Limb (tissue), 2 donors: ENCODE results near the gene ACOX3.
"Not testable (repeated sequence)": the region's sequence is repeated elsewhere in the genome, so short reads cannot be mapped to it uniquely, and the experiment has no call there.

Experiments used
- DNase-seq, 2 donors: peaks; one replicate each; pipeline ENCODE4 v3.0.0-alpha.2; 2016; ENCODE audit errors: extremely low spot score in 2 of 2

Gene ACOX3

DNA sequence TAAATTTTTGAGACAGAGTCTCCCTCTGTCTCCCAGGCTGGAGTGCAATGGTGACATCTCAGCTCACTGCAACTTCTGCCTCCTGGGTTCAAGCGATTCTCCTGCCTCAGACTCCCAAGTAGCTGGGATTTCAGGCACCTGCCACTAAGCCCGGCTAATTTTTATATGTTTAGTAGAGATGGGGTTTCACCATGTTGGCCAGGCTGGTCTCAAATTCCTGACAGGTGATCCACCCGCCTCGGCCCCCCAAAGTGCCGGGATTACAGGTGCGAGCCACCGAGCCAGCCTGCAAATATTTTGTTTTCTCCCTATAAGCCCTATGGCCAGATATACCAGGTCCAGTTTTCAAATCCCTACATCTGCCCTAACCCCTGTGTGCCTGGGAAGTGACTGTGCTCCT, 99.2 kb downstream of the ACOX3 start:
- not testable (repeated sequence) for DNase-seq

DNA sequence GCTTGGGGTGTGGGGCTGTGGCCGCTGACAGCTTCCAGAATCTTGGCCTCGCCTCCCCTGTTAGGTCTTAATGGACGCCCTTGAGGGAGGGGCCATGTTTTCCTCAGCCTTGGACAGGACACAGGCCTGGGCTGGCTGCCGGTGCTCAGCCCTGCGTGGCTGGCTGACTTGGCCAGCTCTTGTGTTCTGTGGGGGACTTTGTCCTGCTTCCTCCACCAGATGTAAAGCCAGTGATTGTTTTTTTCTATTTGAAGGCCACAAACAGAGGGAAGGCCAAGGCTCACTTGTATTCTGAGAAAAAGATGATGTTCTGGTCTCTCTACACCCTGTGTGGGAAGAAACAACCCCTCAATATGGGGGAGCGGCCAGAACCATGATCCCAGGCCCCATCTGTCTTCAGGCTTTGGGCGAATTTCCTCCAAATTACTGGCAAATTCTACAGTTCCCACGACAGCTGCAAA, 99.7 kb downstream of the ACOX3 start:
- peak; percentile 60 to 82 for DNase-seq

DNA sequence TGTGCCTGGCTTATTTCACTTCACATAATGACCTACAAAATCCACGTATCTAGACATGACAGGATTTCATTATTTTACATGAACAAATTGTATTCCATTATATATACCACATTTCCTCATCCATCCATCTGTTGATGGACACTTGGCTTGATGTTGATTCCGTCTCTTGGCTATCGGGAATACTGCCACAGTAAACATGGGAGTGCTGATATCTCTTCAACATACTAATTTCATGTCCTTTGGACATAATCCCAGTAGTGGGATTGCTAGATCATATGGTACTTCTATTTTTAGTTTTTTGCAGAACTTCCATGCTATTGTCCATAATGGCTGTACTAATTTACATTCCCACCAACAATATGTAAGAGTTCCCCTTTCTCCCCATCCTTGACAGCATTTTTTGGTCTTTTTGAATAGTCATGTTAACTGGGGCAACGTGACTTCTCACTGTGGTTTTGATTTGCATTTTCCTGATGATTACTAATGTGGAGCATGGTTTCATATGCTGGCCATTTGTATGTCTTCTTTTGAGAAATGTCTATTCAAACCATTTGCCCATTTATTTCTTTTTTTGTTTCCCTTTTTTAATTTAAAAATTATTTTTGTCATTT, 102.1 kb downstream of the ACOX3 start:
- no peak for DNase-seq

DNA sequence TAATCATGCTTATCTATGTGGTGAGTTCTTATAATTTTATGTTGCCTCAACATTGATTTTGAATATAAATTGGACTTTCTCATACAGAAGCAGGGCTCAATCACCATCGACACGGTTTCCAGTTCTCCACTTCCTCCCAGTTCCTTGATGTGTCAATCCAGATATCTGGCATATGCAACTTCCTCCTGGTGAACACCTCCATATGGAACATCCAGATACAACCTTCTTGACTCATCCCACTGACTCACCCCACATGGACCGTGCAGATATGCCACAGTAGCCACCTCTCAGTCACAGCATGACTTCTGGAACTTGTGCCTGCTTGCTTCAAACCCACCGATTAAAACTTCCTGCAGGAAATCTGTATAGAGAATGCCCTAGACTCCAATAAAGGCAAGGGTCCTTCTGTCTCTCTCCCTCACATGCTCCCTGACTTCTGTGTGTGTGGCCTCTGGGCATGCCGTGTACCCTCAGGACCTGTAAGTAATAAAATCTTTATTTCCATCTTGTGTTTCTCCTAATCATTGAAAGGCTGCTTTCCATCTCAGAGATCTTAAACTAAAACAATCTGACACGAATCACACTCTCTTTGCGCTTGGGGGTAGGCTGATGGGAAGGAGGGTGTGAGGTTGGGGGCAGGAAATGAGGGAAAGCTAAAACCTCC, 104.0 kb downstream of the ACOX3 start:
- no peak for DNase-seq

DNA sequence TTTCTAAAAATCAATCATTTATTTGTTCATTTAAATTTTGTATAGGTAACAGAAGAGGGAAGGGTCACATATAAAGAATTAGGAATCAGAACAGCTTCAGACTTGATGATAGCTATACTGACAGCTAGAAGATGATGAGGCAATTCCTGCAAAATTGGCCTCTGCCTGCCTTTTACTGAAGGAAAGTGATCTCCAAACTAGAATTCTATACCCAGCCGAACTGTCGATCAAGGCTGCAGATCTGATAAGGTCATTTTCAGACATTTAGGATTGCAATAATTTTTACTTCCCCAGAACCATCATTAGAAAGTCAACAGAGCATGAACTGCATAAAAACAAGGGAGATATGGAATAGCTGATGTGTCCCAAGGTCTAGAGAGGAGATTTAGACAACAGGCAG, 104.7 kb downstream of the ACOX3 start:
- no peak for DNase-seq

DNA sequence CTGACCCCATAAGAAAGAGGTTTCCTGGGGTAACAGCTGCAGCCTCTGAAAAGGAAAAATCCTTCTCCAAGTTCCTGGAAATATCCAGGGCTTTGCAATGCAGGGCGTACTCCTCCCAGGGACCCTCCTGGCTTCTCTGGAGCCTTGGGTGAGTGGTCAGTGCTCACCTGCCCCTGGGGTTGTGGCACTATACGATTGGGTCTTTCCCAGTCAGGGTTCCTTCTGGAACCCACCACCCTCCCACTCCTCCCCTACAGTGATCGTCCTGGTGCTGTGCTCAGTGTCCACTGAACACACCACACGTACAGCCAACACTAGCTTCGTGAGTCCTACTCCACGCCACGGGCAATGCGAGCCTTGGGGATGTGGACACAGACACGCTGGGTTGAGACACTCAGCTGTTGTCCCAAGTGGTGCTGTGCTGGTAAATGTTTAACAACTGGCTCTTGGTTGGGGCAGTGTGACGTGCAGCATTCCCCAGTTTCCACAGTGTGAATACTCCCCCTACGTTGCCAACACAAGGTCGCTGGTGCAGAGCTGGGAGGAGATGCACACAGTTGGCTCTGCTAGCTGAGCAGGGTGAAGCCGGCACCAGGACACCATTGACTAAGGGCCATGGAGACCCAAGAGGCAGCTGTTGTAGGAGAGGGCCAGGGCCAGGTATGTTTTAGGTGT, 105.6 kb downstream of the ACOX3 start:
- DNase-seq = peak in 1 of 2 donors; percentile 9

DNA sequence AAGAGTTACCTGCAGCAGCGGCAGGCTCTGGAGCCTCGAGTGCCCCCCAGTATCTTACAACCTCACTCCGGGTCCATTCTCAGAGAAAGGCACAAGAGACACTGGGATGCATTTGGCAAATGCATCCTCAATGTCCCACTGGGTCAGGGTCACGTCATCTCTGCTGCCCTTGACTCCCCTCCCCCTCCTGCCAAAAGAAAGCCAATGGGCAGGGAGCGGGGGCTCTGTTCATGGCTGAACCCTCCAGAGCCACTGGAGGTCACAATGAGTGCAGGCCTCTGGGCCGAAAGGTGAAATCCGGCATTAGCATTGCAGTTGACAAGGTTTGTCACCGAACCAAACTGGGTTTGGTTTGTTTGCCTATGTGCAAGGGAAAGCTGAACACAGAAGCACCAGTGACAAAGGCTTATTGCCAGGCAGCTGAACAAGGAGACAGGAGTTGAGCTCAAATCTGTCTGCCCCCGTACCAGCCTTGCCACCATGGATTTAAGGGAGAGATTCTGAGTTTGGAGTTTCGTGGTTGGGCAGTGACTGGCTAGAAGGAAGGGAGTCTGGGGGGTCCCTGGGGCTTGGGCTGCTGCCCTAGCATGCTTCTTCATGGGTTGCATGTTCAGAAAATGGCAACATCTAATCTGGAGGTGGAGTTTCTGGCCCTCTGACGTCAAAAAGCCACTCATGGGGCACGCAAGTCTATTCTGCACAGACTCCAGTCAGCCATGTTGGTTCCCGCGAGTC, 106.6 kb downstream of the ACOX3 start:
- peak in 1 of 2 donors; percentile 8 for DNase-seq

DNA sequence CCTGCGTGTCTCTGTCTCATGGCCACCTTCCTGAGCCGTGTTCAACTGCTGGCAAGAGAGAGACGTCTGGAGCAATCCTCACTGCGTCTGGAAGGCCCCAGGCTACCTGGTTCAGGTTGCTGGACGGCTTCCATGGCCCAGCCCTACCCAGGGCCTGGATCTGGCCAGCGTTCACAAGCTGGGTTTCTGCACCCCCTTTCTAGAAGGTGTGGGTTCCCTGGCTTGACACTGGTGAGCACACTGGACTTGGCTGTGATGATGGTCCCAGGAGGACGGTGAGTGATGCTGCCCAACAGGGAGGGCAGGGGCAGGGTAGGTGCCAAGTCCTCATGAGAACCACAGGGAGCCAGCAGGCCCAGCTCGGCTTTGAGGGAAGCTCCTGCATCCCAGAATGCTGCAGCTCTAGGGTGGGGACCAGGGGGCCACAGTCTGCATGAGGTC, 107.6 kb downstream of the ACOX3 start:
- DNase-seq = no peak

DNA sequence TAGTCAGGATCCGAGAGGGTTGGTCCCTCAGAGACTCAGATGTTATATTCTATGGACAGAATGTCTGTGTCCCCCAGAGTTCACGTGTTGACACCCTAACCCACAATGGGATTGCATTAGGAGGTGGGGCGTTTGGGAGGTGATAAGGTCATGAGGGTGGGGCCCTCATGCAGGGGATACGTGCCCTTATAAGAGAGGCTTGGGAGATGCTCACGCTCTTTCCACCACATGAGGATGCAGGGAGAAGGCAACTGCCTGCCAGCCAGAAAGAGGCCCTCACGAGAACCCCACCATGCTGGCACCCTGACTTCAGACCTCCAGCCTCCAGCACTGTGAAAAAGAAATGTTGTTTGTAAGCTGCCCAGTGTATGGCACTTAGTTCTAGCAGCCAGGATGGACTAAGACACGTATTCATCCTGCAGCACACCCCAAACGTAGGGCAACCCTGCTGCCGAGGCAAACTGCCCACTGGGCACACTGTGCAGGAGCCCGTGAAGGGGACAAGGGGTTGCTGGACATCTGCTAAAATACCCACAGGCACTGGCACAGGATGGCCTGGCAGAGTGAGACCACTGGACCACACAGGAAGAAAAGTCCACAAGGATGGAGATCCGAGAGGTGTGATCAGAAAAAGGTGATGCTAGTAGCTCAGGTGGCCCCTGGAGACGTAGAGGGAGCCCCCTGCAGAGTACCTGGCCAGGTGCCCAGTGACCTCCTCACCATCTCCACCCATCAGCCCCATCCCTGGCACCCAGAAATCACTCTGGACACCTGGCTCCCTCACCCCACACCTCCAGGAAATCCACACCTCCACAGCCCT, 108.3 kb downstream of the ACOX3 start:
- no peak for DNase-seq

DNA sequence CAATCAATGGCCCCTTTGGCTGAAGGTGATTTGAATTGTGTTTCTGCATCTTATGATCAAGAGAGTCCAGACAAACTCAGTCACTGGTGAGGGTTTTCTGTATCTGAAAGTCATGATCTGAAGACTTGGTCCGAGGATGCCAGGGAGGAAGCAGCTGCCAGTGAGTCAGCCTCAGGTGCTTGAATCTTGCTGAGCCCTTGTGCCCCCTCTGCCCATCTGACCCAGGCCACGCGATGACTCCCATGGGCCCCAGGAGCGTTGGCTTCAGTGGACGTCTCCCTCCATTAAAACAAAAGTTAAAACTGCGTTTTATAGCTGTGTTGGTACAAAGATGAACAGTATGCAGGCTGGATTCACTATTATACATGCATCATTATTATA, 109.0 kb downstream of the ACOX3 start:
- DNase-seq = no peak

DNA sequence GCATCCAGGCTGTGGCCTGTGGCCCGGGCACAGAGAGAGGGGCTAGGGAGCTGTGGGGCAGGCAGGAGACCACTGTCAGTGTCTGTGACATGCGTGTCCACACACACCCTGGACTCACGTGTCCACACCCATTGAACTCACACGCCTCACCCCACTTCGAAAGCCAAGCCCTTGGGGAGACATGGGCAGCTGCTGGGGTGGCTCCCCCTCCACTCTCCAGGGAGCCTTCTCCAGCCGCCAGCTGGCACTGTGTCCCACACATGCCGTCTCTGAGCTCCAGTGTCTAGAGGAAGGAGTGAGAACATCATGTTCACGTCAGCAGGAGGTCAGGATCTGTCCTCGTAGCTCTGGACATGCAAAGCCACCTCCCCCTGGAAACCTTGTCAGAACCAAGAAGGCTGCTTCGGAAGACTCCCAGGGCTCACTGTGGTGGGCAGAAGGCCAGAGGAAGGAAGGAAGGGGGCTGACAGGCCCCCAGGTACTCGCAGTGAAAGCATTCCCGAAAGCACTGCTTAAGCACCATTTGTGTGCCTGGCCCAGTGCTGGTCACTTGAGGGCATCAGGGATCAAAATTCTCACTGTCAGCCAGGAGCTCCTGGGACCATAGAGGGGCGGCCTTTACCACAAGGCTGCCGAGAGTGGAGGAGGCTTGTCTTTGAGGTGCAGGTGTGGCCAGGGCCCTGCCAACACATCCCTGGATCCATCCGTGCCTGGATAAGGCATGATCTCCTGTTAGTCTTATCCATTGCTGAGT, 109.5 kb downstream of the ACOX3 start:
- DNase-seq = peak in 1 of 2 donors; percentile 24

DNA sequence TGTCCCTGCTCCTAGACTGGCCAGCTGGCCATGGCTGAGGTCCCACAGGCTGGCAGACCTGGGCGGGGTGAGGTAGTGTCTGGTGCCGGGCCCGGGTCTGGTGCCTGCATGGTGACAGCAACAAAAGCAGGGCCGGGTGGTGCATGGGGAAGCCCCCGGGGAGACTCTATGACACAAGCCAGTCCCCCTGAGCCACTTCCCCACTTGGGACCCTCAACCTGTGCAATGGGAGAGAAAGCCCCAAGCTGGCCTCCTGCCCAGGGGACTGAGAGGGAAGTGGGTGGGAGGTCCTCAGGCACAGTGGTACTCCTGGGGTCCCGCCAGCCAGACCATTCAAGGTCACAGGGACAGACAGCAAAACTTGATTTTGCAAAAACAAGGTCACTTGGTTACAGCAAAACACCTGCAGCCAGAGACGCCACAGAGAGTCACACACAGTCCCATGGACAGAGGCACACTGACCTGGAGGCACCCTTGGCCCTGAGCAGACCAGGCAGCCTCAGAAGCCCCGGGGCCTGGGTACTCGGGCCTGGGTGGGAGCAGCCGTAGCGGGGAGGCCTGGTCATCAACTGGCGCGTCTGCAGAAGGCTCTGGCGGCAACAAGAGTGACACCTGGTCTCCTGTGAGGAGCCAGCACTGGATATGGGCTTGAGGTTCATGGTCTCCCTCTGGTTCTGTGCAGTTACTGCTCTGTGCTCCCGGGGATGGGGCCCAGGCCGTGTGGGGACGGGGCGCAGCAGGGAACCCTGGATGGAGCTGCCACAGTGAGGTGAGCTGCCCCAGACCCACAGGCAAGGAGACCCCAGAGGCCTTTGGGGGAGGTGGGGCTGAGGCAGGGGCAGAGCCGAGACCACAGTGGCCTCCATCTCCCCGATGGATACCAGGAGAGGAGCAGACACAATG, 110.4 kb downstream of the ACOX3 start:
- peak in 1 of 2 donors; percentile 21 for DNase-seq

DNA sequence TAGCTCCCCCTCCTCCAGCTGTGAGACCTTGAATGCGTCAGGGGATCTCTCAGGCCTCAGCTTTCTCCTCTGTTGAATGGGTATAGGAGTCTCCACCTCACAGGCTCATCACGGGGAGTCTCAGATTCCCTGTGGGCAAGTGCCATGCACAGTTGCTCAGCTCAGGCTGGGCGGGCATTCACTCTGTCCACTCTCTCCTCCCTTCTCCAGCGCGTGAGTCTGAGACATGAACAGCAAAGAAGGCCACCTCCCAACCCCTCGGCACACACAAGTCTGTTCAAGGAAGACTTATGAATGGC, 111.0 kb downstream of the ACOX3 start:
- peak in 1 of 2 donors; percentile 11 for DNase-seq

DNA sequence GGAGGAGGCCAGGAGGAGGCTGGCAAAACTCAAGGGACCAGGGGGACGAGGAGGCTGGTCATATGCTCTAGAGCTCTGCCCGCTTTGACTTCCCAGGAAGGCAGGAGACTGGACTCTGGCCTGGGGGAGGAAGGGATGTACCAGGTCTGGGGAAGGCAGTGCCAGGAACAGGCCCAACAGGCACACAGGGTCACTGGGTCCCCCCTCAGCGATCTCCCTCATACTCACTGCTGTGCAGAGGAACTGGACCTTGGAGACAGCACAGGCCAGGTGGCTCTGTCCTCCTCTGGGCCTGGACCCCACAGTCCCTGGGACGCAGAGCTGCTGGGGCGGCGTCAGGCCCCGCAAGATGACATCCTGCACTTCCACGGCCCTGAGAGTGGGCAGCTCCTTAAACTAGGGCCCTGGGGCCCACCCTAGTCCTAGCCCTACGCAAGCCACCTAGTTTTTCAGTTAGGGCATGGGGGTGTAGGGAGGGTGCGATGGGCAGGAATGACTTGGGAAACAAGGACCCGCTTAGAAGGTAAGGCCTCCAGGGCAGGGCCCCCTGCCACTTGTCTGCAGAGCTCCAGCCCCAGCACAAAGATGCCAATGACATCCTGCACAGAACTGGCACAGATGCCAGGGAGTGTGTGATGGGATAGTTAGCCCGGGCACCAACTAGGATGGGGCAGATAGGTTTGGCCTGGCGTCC, 111.5 kb downstream of the ACOX3 start:
- peak in 1 of 2 donors; percentile 15 for DNase-seq

DNA sequence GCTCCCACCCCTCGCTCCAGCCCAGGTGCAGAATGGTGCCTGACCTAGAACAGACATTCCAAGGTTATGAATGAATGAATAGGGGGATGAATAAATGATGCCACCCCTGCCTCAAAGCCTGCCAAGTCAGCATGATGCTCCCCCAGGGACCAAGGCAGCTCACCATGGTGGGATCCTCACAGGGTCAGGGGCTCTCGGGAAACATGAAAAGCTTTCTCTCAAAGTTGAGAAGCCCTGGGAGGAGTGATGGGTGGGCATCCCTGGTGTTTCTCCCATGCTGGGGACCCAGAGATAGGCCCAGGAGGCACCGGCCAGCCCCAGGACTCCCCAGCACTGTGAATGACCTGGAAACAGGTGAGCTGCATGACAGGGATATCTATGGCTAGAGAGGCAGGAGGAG, 112.1 kb downstream of the ACOX3 start:
- no peak for DNase-seq

DNA sequence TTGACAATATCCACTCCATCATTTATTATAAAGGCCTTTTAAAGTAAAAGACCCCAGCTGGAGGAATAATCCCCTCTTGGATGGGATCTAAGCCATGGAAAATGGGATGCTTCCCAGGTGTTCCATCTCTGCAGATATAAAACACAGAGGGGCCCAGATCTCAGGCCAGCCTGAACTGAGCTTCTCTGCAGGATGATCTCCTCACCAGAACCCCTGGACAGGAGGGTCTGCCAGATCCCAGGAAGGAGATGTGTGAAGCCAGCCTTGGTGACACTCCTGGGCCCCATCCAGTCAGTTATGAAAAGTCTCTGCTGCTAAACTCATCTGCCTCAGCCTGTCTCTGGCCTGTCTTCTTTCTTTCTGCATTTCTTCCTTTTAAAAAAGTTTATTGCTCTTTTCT, 114.3 kb downstream of the ACOX3 start:
- DNase-seq = no peak

DNA sequence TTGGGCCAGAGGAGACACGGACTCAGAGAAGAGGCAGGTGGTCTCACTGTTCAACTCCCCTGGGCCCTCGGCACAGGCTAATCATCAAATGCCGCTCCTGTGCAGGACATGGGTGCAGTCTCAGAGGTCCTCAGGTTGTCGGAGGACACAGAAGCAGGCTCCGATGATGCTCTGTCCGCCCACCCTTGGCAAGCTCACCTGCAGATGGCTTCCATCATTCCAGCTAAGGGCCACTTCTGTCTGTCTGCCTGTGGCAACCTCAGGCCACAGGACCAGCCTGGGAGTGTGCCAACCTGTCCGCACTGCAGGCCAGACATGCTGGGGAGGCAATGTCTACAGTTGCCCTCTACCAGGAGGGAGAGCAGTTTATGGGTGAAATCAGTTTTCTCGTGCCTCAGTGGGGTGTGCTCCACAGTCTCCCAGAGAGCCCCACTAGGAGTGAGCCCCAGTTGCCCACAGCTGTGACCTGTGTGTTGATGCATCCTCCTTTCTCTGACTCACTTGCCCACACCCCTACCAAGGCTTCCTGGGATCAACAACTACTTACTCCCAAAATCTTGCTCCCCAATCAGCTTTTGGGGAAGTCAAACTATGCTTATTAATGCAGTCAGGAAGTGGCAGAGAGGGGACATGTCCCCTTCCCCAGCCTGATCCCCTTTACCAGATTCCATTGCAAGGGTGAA, 115.1 kb downstream of the ACOX3 start:
- DNase-seq = no peak

DNA sequence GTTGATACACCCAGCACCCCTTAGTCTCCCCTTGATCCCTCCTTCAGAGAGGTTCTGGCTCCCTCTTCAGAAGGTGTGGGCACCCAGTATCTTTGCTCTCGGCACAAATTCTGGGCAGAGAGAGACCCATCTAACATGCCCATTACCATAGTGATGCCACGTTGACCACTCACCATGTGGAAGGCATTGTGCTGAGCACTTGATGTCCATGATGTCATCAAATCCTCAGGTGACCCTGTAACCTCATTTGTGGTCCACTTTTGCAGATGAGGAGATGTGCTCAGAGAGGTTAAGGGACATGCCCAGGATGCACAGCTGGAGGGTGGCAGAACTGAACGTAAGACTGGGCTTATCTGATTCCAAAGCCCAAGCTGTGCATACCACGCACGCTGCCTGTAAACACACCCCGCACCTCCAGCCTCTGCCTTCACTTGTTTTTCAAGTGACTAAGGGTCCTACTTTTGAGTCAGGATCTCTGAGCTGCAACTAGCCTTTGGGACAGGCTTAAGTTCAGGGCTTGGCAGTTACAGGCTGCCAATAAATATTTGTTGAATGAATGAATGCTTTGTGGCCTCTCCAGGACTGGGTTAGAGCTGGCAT, 115.8 kb downstream of the ACOX3 start:
- DNase-seq = no peak
